T-helper 1 cell treated with Interleukin-12 subunit alpha and Interleukin-12 subunit beta and Interleukin-4 antibody, amounts not matched to agents 30 μg/mL and 1 μg/mL, for 36 hours (primary cell): Measurements from ENCODE around the gene LDLRAD3.

ENCODE experiments used
- H3K27ac Mint-ChIP-seq: one replicate; pipeline ENCODE4 v1.8.0; 2021; ENCODE audit warnings: mild to moderate bottlenecking, mixed read lengths
- H3K27me3 Mint-ChIP-seq: one replicate; pipeline ENCODE4 v1.8.0; 2021; ENCODE audit warnings: low read depth, mixed read lengths
- H3K36me3 Mint-ChIP-seq: one replicate; pipeline ENCODE4 v1.8.0; 2021; ENCODE audit warnings: low read depth, mixed read lengths
- H3K4me1 Mint-ChIP-seq: one replicate; pipeline ENCODE4 v1.8.0; 2021; ENCODE audit warnings: low read depth, mixed read lengths
- H3K4me3 Mint-ChIP-seq: one replicate; pipeline ENCODE4 v1.8.0; 2021; ENCODE audit warnings: mild to moderate bottlenecking, moderate library complexity, mixed read lengths
- H3K9me3 Mint-ChIP-seq: one replicate; pipeline ENCODE4 v1.8.0; 2021; ENCODE audit warnings: mixed read lengths

LDLRAD3 gene

DNA sequence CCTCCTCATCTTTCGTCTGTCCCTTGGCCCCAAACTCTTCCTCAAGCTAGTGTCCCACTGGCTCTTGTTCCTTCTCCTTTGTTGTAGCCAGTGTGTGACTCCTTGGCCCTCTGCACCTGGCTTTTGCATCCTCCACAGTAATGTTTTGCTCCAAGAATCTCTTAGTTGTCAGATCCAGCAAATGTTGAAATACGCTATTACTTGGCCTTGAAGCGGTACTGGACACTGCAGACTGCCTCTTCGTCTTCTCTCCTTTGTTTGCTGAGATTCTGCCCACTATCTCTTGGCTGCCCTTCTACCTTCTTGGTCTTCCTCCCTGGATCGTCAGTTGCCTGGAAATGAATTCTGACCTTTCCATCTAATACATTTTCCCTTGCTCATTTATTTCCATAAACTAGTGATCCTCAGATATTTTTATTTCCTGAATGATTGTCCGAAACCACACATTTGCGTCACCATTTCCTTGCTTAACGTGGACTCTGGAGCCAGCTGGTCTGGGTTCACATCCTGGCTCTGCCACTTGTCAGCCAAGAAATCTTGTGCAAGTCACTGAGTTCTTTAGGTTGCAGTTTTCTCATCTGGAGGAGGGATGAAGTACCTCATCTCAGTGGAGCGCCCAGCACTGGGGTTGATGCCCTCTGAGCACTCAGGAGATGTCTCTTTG is 113.6 kb downstream of the LDLRAD3 start:
- Mint-ChIP-seq H3K36me3 (no peaks in the 10 kb centered on the region), H3K4me3 (no peak overlapping the region), H3K27ac (no peak overlapping the region), H3K27me3 (peaks cover 8% of the 10 kb centered on the region), H3K4me1 (no peaks in the 10 kb centered on the region), H3K9me3 (peaks cover 7% of the 10 kb centered on the region)

DNA sequence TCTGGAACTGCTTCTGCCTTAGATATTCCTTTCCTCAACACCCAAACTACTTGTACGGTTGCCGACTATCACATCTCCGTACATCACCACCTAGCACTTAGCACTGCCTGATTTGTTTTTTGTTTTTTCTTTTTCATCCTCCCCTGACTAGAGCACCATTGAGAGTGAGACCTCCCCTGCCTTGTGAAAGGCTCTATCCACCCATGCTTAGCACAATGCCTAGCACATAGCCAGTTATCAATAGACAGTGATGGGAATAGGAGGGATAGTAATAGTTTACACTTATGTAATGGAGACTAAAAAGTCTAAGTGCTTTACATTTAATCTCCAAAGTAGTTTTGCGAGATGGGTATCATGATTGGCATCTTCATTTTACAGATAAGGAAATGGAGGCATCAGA is 115.8 kb downstream of the LDLRAD3 start:
- Mint-ChIP-seq H3K9me3 (peaks cover 5% of the 10 kb centered on the region), H3K27ac (no peak overlapping the region), H3K4me3 (no peak overlapping the region), H3K36me3 (no peaks in the 10 kb centered on the region), H3K4me1 (no peaks in the 10 kb centered on the region), H3K27me3 (peaks cover 9% of the 10 kb centered on the region)

DNA sequence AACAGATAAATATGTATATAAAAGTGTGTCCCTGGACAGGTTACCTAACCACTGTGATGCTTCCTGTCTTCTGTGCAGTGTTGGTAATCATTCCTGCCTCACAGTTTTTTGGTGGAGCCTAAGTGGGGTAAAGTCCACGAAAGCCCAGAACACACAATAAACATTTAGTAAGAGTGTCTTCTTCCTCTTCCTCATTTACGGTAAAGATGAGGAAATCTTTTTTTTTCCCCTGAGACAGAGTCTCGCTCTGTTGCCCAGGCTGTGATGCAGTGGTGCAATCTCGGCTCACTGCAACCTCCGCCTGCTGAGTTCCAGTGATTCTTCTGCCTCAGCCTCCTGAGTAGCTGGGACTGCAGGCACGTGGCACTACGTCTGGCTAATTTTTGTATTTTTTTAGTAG is 117.1 kb downstream of the LDLRAD3 start:
- no peak overlapping the region for H3K4me3 Mint-ChIP-seq
- H3K9me3 Mint-ChIP-seq, result peaks cover 3% of the 10 kb centered on the region
- H3K27ac Mint-ChIP-seq, result no peak overlapping the region
- no peaks in the 10 kb centered on the region for H3K36me3 Mint-ChIP-seq
- peaks cover 11% of the 10 kb centered on the region for H3K27me3 Mint-ChIP-seq
- H3K4me1 Mint-ChIP-seq, result no peaks in the 10 kb centered on the region

DNA sequence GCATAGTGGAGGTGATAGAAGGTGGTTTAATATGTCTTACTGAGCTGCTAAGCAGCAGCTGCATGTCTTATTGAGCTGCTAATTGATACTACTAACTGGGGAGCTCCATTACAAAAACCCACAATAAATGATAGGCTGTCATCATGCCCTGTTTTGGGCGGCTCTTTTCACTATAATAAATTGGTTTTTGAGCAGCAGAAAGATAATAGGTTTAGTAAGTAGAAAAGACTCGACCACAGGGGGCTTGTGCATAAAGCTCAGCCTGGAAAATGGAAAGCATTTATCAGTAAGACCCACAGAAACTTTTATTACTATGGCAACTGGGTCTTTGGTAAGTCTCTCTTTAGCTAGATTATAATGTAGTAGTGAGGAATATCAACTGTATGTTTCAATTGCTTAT is 117.6 kb downstream of the LDLRAD3 start:
- no peak overlapping the region for H3K4me3 Mint-ChIP-seq
- peaks cover 3% of the 10 kb centered on the region for H3K9me3 Mint-ChIP-seq
- H3K4me1 Mint-ChIP-seq, result no peaks in the 10 kb centered on the region
- H3K27ac Mint-ChIP-seq, result no peak overlapping the region
- peaks cover 11% of the 10 kb centered on the region for H3K27me3 Mint-ChIP-seq
- no peaks in the 10 kb centered on the region for H3K36me3 Mint-ChIP-seq

DNA sequence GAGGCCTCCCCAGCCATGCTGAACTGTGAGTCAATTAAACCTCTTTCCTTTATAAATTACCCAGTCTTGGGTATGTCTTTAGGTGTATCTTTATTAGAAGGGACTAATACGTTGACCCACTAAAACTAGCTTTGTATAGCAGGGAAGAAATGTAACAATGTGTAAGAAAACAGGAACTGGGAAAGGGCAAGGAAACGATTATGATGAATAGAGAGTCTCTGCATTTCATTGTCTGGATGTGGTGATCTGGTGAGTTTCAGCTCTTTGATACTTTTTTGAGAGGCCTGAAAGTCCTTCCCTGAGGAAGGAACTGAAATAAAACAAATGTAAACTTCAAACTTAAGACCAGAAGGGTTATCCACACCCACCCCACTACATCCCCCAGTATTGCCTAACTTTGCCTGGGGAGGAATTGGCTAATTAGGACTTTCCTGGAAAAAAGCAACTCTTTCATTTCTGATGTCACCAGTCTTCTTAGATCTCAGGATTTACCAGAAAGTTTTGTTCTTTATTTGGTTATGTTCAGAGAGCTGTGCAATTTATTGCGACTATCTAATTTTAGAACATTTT is 119.0 kb downstream of the LDLRAD3 start:
- H3K27me3 Mint-ChIP-seq, result peaks cover 11% of the 10 kb centered on the region
- H3K9me3 Mint-ChIP-seq, result peaks cover 8% of the 10 kb centered on the region
- no peaks in the 10 kb centered on the region for H3K36me3 Mint-ChIP-seq
- no peak overlapping the region for H3K4me3 Mint-ChIP-seq
- no peak overlapping the region for H3K27ac Mint-ChIP-seq
- no peaks in the 10 kb centered on the region for H3K4me1 Mint-ChIP-seq

DNA sequence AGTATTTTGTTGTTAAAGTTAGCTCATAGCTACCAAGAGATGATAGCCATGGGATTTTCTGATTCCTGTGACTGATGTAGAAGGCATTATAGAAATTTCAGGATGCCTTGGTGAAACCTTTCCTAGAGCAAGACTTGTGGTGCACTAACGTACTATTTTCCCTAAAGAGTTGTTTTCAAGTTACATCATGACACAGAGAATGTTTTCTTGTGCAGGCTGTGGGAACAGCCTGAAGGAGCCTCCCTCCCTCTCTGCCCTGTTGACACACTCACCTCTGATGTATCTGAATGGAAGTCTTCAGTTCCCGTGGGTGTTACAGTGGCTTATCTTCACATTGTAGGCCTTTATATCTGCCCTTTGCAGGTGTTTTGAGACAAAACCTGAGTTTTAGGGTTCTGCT is 121.6 kb downstream of the LDLRAD3 start:
- Mint-ChIP-seq H3K27me3 (peaks cover 6% of the 10 kb centered on the region), H3K4me1 (no peaks in the 10 kb centered on the region), H3K27ac (no peak overlapping the region), H3K4me3 (no peak overlapping the region), H3K36me3 (no peaks in the 10 kb centered on the region), H3K9me3 (peaks cover 8% of the 10 kb centered on the region)

DNA sequence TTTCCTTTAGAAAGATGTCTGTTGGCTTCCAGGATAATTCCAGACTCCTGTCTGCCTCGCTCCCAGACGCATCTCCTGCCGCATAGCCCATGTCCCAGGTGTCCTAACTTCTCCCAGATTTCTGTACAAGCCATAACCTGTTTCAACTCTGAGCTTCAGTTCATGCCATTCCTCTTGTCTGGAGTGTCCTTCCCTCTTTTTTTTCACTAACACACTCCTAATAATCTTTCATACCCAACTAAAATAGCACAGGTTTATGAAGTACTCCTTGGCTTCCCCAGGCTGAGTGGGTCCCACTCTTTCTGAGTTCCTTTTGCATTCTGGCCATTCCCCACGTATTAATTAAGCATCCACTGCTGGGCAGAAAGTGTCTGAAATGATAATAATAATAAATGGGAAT is 123.0 kb downstream of the LDLRAD3 start:
- H3K27ac Mint-ChIP-seq, result no peak overlapping the region
- peaks cover 3% of the 10 kb centered on the region for H3K27me3 Mint-ChIP-seq
- H3K9me3 Mint-ChIP-seq, result peaks cover 8% of the 10 kb centered on the region
- no peak overlapping the region for H3K4me3 Mint-ChIP-seq
- no peaks in the 10 kb centered on the region for H3K36me3 Mint-ChIP-seq
- H3K4me1 Mint-ChIP-seq, result no peaks in the 10 kb centered on the region

DNA sequence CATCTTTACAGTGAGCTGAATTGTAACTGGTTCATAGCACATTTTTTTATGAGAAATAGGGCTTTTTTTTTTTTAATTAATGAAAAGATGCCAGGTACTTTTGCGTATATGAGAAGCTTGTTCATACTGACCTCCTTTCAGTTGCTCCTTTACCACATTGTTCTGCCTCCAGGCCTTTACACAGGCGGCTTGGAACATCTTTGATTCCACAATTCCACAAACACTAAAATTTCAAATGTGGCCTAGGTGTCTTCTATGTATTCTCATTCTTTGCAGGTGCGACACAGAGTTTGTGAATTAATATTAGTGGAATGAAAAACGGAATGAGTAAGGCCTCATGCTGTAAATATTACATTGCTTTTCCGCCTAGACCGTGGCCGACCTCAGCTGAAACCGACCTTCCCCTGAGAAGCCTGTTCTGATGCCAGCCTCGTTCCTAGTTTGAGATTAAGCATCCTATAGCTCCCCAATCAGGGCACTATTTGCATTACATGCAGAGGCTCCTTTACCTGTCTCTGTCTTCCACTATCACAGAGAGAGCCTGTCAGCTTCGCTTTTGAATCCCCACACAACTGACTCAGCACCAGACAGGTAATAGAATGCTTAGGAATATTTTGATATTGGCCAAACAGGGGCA is 125.8 kb downstream of the LDLRAD3 start:
- H3K9me3 Mint-ChIP-seq, result peaks cover 6% of the 10 kb centered on the region
- H3K36me3 Mint-ChIP-seq, result no peaks in the 10 kb centered on the region
- H3K27me3 Mint-ChIP-seq, result peaks cover 1% of the 10 kb centered on the region
- no peak overlapping the region for H3K27ac Mint-ChIP-seq
- H3K4me3 Mint-ChIP-seq, result no peak overlapping the region
- no peaks in the 10 kb centered on the region for H3K4me1 Mint-ChIP-seq

DNA sequence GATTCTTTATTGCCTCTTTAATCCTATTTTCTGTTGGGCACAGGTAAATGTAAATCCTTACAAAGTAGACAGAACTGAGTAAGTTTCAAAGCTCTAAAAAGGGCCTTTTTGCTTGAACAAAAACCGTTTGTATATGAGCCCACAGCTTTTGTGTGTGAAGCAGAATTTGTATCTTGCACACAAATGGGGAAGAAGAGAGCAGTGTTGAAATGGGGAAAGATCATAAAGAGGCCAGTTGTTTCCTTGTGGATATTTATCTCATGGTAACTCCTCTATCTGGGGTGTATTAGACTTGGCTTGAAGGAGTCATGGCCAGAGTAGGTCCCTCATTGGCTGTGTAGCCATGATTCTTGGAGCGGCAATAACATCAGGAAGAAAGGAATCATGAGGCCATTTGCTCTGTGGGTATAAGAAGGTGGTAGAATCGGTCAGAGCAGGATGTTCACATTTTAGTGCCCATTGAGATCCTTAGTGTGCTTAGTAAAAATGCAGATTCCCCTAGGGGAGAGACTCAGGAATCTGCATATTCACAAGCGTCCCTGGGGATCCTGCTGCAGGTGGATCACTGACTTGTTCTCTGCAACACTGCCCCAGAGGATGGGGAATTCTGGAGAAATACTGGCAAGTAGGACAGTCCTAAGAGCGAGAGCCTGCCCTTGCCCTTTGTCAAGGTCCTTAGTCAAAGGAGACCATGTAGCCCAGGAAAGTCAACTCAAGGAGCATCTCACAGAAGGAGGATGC is 126.5 kb downstream of the LDLRAD3 start:
- Mint-ChIP-seq H3K27me3 (no peaks in the 10 kb centered on the region), H3K27ac (no peak overlapping the region), H3K4me3 (no peak overlapping the region)

DNA sequence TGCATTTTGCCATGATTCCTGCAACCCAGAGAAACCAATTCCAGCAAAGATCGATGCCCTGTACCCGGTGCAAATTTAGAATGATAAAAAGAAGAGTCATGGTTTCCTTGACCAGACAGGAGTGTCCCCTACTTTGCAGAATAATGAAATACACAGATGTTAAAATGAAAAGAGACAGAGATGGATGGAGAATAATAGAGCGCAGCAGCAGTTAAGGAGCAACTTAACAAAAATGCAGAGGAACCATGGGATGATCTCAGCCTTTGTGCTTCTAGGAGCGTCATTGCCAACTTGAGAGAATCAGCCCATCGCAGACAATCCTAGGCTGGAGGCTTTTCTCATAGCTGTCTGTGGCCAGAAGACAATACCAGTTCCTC is 127.1 kb downstream of the LDLRAD3 start:
- H3K4me3 Mint-ChIP-seq, result no peak overlapping the region
- peaks cover 5% of the 10 kb centered on the region for H3K9me3 Mint-ChIP-seq
- no peaks in the 10 kb centered on the region for H3K27me3 Mint-ChIP-seq
- H3K27ac Mint-ChIP-seq, result no peak overlapping the region
- no peaks in the 10 kb centered on the region for H3K36me3 Mint-ChIP-seq
- no peaks in the 10 kb centered on the region for H3K4me1 Mint-ChIP-seq

More for the DNA sequence above, 126.5 kb downstream of the LDLRAD3 start:
- Mint-ChIP-seq H3K36me3 (no peaks in the 10 kb centered on the region), H3K9me3 (peaks cover 5% of the 10 kb centered on the region), H3K4me1 (no peaks in the 10 kb centered on the region)

DNA sequence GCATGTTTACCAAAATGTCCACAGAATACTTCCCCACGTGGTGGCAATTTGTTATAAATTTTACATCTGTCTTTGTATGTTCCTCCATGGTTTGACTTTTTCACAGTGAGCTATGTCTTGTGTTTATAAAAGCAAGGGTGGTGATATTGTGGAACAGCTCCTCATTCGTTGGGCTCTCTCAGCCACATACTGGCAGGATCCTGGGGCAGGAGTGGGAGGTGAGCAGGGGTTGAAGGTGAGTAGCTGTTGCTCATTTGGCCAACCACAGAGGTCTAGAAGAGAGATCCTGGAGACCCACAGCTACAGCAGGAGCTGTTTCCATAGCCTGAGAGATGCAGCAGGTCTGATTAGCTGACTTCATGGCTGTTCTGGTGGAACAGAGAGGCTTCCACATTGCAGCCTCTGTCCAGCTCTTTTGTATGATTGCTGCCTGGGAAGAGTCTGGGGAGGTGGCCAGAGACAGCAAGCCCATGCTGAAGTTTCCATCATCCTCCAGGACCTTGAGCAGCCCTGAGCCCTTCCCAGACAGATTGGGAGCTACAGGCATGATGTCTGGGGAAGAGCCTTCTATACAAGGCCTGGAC is 128.1 kb downstream of the LDLRAD3 start:
- no peak overlapping the region for H3K27ac Mint-ChIP-seq

DNA sequence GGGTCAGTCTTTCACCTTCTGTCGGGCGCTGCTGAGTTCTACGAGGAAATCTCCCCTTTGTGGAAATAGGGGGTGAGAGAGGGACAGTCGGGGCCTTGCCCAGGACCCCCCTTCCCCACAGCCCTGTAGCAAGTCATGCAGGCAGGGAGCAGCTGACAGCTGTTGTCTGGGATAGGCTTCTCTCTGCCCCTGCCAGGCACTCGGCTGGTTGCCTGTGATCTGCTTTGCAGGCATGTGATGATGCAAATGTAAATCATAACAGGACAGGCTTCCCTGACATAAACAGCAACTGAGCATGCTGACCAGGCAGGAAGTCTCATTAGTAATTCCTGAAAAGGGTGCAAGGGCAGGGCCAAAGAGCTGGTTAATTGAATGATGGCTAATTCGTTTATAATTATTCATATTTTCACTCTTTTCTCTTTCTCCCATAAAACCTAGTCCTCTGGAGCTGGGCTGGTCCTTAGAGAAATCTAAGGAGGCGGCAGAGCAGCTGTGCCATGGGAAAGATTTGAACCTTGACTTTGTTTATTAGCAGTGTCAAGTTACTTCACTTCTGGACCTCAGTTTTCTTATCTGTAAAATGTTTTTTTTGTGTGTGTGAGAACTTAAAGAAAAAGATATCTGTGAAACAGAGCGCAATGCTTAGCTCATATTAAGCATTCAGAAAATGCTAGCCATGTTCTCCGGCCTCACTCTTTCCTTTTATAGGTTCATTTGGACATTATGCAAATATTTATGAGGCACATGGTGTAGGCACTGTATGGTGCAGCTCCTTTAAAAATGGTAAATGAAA is 129.7 kb downstream of the LDLRAD3 start:
- H3K9me3 Mint-ChIP-seq, result no peaks in the 10 kb centered on the region
- no peak overlapping the region for H3K27ac Mint-ChIP-seq
- H3K36me3 Mint-ChIP-seq, result no peaks in the 10 kb centered on the region
- no peaks in the 10 kb centered on the region for H3K4me1 Mint-ChIP-seq
- H3K4me3 Mint-ChIP-seq, result no peak overlapping the region
- H3K27me3 Mint-ChIP-seq, result no peaks in the 10 kb centered on the region

More for the DNA sequence above, 128.1 kb downstream of the LDLRAD3 start:
- Mint-ChIP-seq H3K36me3 (no peaks in the 10 kb centered on the region), H3K9me3 (no peaks in the 10 kb centered on the region), H3K4me1 (no peaks in the 10 kb centered on the region), H3K27me3 (no peaks in the 10 kb centered on the region), H3K4me3 (no peak overlapping the region)

DNA sequence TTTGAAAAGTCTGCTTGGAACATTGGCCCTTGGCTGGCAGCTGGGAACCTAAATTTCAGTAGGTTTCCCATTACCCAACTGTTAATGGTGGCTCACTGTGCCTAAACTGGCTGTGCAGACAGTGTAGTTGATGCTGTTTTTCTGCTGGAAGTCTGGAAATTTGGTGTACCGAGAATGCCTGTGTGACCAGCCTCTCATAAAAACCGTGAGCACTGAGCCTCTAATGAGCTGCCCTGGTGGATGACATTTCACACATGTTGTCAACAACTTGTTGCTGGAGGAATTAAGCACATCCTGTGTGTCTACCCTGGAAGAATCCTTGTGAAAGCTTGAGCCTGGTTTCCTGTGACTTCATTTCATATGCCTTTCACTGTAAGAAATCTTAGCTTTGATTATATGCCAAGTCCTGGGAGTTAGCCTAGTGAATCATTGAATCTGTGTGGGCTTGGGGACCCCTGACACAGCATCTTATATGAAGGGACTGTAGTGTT is 131.1 kb downstream of the LDLRAD3 start:
- Mint-ChIP-seq H3K4me3 (no peak overlapping the region), H3K27ac (no peak overlapping the region), H3K9me3 (no peaks in the 10 kb centered on the region), H3K27me3 (no peaks in the 10 kb centered on the region), H3K36me3 (no peaks in the 10 kb centered on the region), H3K4me1 (no peaks in the 10 kb centered on the region)

DNA sequence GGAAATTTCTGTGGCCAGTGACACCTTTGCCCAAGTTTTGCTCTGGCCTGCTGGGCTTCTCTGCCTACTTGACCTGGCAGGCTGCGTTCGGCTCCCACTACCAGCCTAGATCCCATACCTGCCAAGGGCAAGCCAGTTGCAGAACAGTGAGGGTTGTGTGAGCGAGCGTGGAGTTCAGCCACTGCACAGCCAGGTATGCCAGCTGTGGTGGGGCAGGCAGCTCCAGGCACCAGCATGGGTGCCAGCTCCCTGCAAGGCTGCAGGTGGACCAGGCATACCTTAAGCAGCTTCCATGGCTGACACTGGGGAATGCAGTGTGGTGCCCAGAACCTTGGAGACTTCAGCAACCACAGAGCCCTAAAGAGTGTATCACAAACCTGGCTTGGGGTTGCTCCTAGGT is 133.5 kb downstream of the LDLRAD3 start:
- H3K27me3 Mint-ChIP-seq, result no peaks in the 10 kb centered on the region
- H3K4me3 Mint-ChIP-seq, result no peak overlapping the region
- H3K9me3 Mint-ChIP-seq, result no peaks in the 10 kb centered on the region
- H3K36me3 Mint-ChIP-seq, result no peaks in the 10 kb centered on the region
- H3K27ac Mint-ChIP-seq, result no peak overlapping the region
- H3K4me1 Mint-ChIP-seq, result no peaks in the 10 kb centered on the region
